BE2C (cell line): Measurements from ENCODE around the gene FEN1.

Experiments
- DNase-seq: peaks from one replicate; pipeline ENCODE4 v3.0.0-alpha.2; 2020
- H3K27me3 ChIP-seq: fragments of 250-450 bp; sonication (Bioruptor Pico); 2 replicates; pipeline ENCODE4 v1.5.1; 2020; ENCODE audit warnings: mild to moderate bottlenecking
- H3K36me3 ChIP-seq: fragments of 250-450 bp; sonication (Bioruptor Pico); 2 replicates; pipeline ENCODE4 v1.5.1; 2020; ENCODE audit warnings: mild to moderate bottlenecking
- H3K4me1 ChIP-seq: fragments of 250-450 bp; sonication (Bioruptor Pico); 2 replicates; pipeline ENCODE4 v1.5.1; 2020
- H3K4me3 ChIP-seq: 2 replicates; pipeline ENCODE4 v1.5.1; 2011; ENCODE audit warnings: low read depth, low read length
- H3K9me3 ChIP-seq: fragments of 250-450 bp; sonication (Bioruptor Pico); 2 replicates; pipeline ENCODE4 v1.5.1; 2020
- CTCF ChIP-seq: IDR thresholded peaks from 2 replicates; pipeline ENCODE4 v1.5.1; 2012; ENCODE audit warnings: mild to moderate bottlenecking, low read depth, low read length

The FEN1 gene

GRCh38 chr11:61777234-61778090 is 15.2 kb upstream of the FEN1 start:
- no peaks in the 10 kb centered on the region for H3K27me3 ChIP-seq
- peaks cover 15% of the 10 kb centered on the region for H3K4me1 ChIP-seq
- H3K36me3 ChIP-seq: no peaks in the 10 kb centered on the region
- H3K9me3 ChIP-seq: no peaks in the 10 kb centered on the region
- H3K4me3 ChIP-seq: no peak overlapping the region
- DNase-seq: no peak
- no peak for TF ChIP-seq CTCF

GRCh38 chr11:61778357-61778886 is 14.3 kb upstream of the FEN1 start:
- Histone ChIP-seq H3K27me3 (no peaks in the 10 kb centered on the region), H3K36me3 (no peaks in the 10 kb centered on the region), H3K4me1 (peaks cover 7% of the 10 kb centered on the region; the same call in 1 of the 2 replicates), H3K4me3 (no peak overlapping the region), H3K9me3 (no peaks in the 10 kb centered on the region)
- TF ChIP-seq CTCF: no peak
- no peak for DNase-seq

- Histone ChIP-seq H3K4me1 (peaks cover 2% of the 10 kb centered on the region; the same call in 1 of the 2 replicates), H3K9me3 (no peaks in the 10 kb centered on the region), H3K4me3 (no peak overlapping the region), H3K27me3 (no peaks in the 10 kb centered on the region), H3K36me3 (no peaks in the 10 kb centered on the region)
- no peak for TF ChIP-seq CTCF
- no peak for DNase-seq
These were observed 13.6 kb upstream of the FEN1 start for GRCh38 chr11:61778920-61779650.

- no peaks in the 10 kb centered on the region for H3K27me3 ChIP-seq
- H3K4me3 ChIP-seq: no peak overlapping the region
- H3K9me3 ChIP-seq: no peaks in the 10 kb centered on the region
- no peak for DNase-seq
- H3K4me1 ChIP-seq: peaks cover 2% of the 10 kb centered on the region; the same call in 1 of the 2 replicates
- no peak for TF ChIP-seq CTCF
- H3K36me3 ChIP-seq: no peaks in the 10 kb centered on the region
These were observed 12.8 kb upstream of the FEN1 start for GRCh38 chr11:61779666-61780525.

- TF ChIP-seq CTCF: no peak
- Histone ChIP-seq H3K4me1 (peaks cover 2% of the 10 kb centered on the region; the same call in 1 of the 2 replicates), H3K4me3 (no peak overlapping the region), H3K27me3 (no peaks in the 10 kb centered on the region), H3K36me3 (no peaks in the 10 kb centered on the region), H3K9me3 (no peaks in the 10 kb centered on the region)
- no peak for DNase-seq
These were observed 12.0 kb upstream of the FEN1 start for GRCh38 chr11:61780581-61781162.
